ENCODE measurements around the gene STAB2.

The STAB2 gene

GRCh38 chr12:103769240-103769945 is 182.3 kb downstream of the STAB2 start:
- peak; percentile 90 for TF ChIP-seq USF1 (IDR thresholded peaks at IDR 0.05)
- 0 out of 2 replicates have a peak, but pooled peaks have one; percentile 39 for TF ChIP-seq MAX (IDR thresholded peaks at IDR 0.05)
- TF ChIP-seq TEAD4 (IDR thresholded peaks at IDR 0.05), result no peak

GRCh38 chr12:103771466-103771865 is 184.4 kb downstream of the STAB2 start:
- TF ChIP-seq YY1 (IDR thresholded peaks at IDR 0.05; ENCODE audit: low read depth), result no peak
- peak; percentile 65 for TF ChIP-seq RAD21 (IDR thresholded peaks at IDR 0.05; ENCODE audit: low read depth)
- no peak for TF ChIP-seq CEBPB (IDR thresholded peaks at IDR 0.05)

GRCh38 chr12:103772367-103773108 is 185.5 kb downstream of the STAB2 start:
- TF ChIP-seq USF1 (IDR thresholded peaks at IDR 0.05) (no peak), TCF12 (IDR thresholded peaks at IDR 0.05; ENCODE audit: low read depth) (no peak), YY1 (IDR thresholded peaks at IDR 0.05; ENCODE audit: low read depth) (no peak), EGR1 (IDR thresholded peaks at IDR 0.05) (no peak), TEAD4 (IDR thresholded peaks at IDR 0.05) (no peak), RAD21 (IDR thresholded peaks at IDR 0.05; ENCODE audit: low read depth) (no peak)

GRCh38 chr12:103773109-103773910 is 186.2 kb downstream of the STAB2 start:
- TF ChIP-seq TCF12 (IDR thresholded peaks at IDR 0.05; ENCODE audit: low read depth), result no peak
- TF ChIP-seq REST (IDR thresholded peaks at IDR 0.05; ENCODE audit: low read depth), result no peak
- no peak for TF ChIP-seq YY1 (IDR thresholded peaks at IDR 0.05; ENCODE audit: low read depth)
- no peak for TF ChIP-seq EGR1 (IDR thresholded peaks at IDR 0.05)
- TF ChIP-seq CEBPB (IDR thresholded peaks at IDR 0.05), result no peak
- TF ChIP-seq USF1 (IDR thresholded peaks at IDR 0.05), result no peak
- no peak for TF ChIP-seq MAX (IDR thresholded peaks at IDR 0.05)
- TF ChIP-seq CREB1 (IDR thresholded peaks at IDR 0.05; ENCODE audit: low read depth), result no peak
- no peak for TF ChIP-seq ZBTB7A (IDR thresholded peaks at IDR 0.05; ENCODE audit: low read depth)

GRCh38 chr12:103774977-103775560 is 188.0 kb downstream of the STAB2 start:
- TF ChIP-seq USF1 (IDR thresholded peaks at IDR 0.05) (no peak), NFIC (IDR thresholded peaks at IDR 0.05) (no peak), FOXM1 (IDR thresholded peaks at IDR 0.05; ENCODE audit: borderline replicate concordance, low read depth) (no peak), CREB1 (IDR thresholded peaks at IDR 0.05; ENCODE audit: low read depth) (no peak), ZBTB7A (IDR thresholded peaks at IDR 0.05; ENCODE audit: low read depth) (no peak), REST (IDR thresholded peaks at IDR 0.05; ENCODE audit: low read depth) (no peak), EP300 (IDR thresholded peaks at IDR 0.05; ENCODE audit: borderline replicate concordance) (no peak), EGR1 (IDR thresholded peaks at IDR 0.05) (no peak), TCF12 (IDR thresholded peaks at IDR 0.05; ENCODE audit: low read depth) (no peak), CEBPB (IDR thresholded peaks at IDR 0.05) (no peak), MAX (IDR thresholded peaks at IDR 0.05) (no peak), YY1 (IDR thresholded peaks at IDR 0.05; ENCODE audit: low read depth) (no peak), RAD21 (IDR thresholded peaks at IDR 0.05; ENCODE audit: low read depth) (no peak), TEAD4 (IDR thresholded peaks at IDR 0.05) (no peak), TAF1 (IDR thresholded peaks at IDR 0.05; ENCODE audit: low read depth) (no peak)

All from Ishikawa (cell line).